ENCODE data around the gene SRSF8. TPM values are rescaled to one million over a fixed set of nuclear protein-coding genes. Genes with fewer than 3 reads are reported as not detected.

Gene SRSF8
- total RNA-seq, 1 experiment from 2014 or later, result 25.1 TPM

GRCh38 chr11:95104856-95105255 is 38.1 kb downstream of the SRSF8 start:
- H4K91ac ChIP-seq (ENCODE audit: insufficient read length, low read depth, low read length), result no peak overlapping the region
- TF ChIP-seq, protein P1, sequence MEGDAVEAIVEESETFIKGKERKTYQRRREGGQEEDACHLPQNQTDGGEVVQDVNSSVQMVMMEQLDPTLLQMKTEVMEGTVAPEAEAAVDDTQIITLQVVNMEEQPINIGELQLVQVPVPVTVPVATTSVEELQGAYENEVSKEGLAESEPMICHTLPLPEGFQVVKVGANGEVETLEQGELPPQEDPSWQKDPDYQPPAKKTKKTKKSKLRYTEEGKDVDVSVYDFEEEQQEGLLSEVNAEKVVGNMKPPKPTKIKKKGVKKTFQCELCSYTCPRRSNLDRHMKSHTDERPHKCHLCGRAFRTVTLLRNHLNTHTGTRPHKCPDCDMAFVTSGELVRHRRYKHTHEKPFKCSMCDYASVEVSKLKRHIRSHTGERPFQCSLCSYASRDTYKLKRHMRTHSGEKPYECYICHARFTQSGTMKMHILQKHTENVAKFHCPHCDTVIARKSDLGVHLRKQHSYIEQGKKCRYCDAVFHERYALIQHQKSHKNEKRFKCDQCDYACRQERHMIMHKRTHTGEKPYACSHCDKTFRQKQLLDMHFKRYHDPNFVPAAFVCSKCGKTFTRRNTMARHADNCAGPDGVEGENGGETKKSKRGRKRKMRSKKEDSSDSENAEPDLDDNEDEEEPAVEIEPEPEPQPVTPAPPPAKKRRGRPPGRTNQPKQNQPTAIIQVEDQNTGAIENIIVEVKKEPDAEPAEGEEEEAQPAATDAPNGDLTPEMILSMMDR (conservative IDR thresholded peaks at IDR 0.05), result no peak
- no peaks in the 10 kb centered on the region for H3K9me3 Mint-ChIP-seq
- H3K27ac ChIP-seq (ENCODE audit: insufficient read length, low read depth, low read length), result no peak overlapping the region
- H3K4me1 Mint-ChIP-seq, result peaks cover 21 to 23% of the 10 kb centered on the region in 2 experiments
- no peak overlapping the region for H4K8ac ChIP-seq (replicated peaks; ENCODE audit: insufficient read length, low read depth, low read length)
- no peak overlapping the region for H3K4me2 ChIP-seq (ENCODE audit: insufficient read depth, insufficient read length, low read length)
- no peak overlapping the region for H2BK5ac ChIP-seq (ENCODE audit: insufficient read length, low read length)
- no peak for DNase-seq
- H3K18ac ChIP-seq (ENCODE audit: insufficient read length, low read depth, low read length), result no peak overlapping the region
- no peak overlapping the region for H3K23ac ChIP-seq (ENCODE audit: insufficient read length, low read depth, low read length)
- H3K9ac ChIP-seq (ENCODE audit: extremely low read depth, insufficient read length, low read length), result no peak overlapping the region
- H2AFZ ChIP-seq (ENCODE audit: low read length), result no peak overlapping the region
- no peak overlapping the region for H2BK20ac ChIP-seq (ENCODE audit: low read depth, low read length, poor library complexity, severe bottlenecking)
- no peak overlapping the region for H4K5ac ChIP-seq (ENCODE audit: insufficient read length, low read depth, low read length)
- H3K27ac Mint-ChIP-seq, result no peak overlapping the region
- H3K4me1 ChIP-seq (ENCODE audit: insufficient read depth, low read length), result peaks cover 4% of the 10 kb centered on the region; the same call in 1 of the 2 replicates
- H3K9me3 ChIP-seq (ENCODE audit: control insufficient read depth, low read depth, low read length), result no peaks in the 10 kb centered on the region
- H3K4me3 Mint-ChIP-seq, result no peak overlapping the region
- no peak overlapping the region for H2BK15ac ChIP-seq (ENCODE audit: low read depth, low read length)
- no peak overlapping the region for H3K56ac ChIP-seq (ENCODE audit: insufficient read length, low read depth, low read length)
- no peaks in the 10 kb centered on the region for H4K20me1 ChIP-seq (ENCODE audit: control insufficient read depth, insufficient read depth, insufficient read length)
- no peaks in the 10 kb centered on the region for H3K27me3 ChIP-seq (ENCODE audit: insufficient read depth, low read length)
- H3K23me2 ChIP-seq (ENCODE audit: insufficient read length, low read depth, low read length, poor library complexity, severe bottlenecking), result no peaks in the 10 kb centered on the region
- H3K36me3 Mint-ChIP-seq (ENCODE audit: insufficient read depth in 1 of 3, low read depth in 3 of 3), result peaks cover 0 to 2% (median 0%) of the 10 kb centered on the region in 3 experiments; a peak in 2 of 7 replicates
- H3T11ph ChIP-seq (ENCODE audit: low read length), result no peak overlapping the region
- H2BK120ac ChIP-seq (ENCODE audit: low read depth, low read length, poor library complexity, severe bottlenecking), result no peak overlapping the region
- H2AK5ac ChIP-seq (ENCODE audit: insufficient read length, low read length), result no peak overlapping the region
- H3K4ac ChIP-seq (ENCODE audit: low read depth, low read length), result no peak overlapping the region
- no peaks in the 10 kb centered on the region for H3K79me1 ChIP-seq (ENCODE audit: insufficient read depth, low read depth, low read length, poor library complexity, severe bottlenecking)
- H3K27me3 Mint-ChIP-seq (ENCODE audit: low read depth), result peaks cover 4% of the 10 kb centered on the region
- H3K79me2 ChIP-seq (ENCODE audit: insufficient read depth, low read length), result no peaks in the 10 kb centered on the region
- no peak overlapping the region for H3K14ac ChIP-seq (ENCODE audit: insufficient read depth, low read length)
- no peak overlapping the region for H2BK12ac ChIP-seq (ENCODE audit: insufficient read length, low read depth, low read length)
- WGBS (ENCODE audit: extremely low coverage, insufficient read length, low lambda C conversion rate), result no CpG with 5 or more reads among the region's 3 CpGs
